Midbrain (tissue), 1 donor: ENCODE data around the gene TTL.
"Not testable (repeated sequence)": the region's sequence is repeated elsewhere in the genome, so short reads cannot be mapped to it uniquely, and the experiment has no call there.

Experiments
- DNase-seq: peaks from one replicate; lab custom pipeline; 2025; lab: John Stamatoyannopoulos, UW

TTL gene

DNA sequence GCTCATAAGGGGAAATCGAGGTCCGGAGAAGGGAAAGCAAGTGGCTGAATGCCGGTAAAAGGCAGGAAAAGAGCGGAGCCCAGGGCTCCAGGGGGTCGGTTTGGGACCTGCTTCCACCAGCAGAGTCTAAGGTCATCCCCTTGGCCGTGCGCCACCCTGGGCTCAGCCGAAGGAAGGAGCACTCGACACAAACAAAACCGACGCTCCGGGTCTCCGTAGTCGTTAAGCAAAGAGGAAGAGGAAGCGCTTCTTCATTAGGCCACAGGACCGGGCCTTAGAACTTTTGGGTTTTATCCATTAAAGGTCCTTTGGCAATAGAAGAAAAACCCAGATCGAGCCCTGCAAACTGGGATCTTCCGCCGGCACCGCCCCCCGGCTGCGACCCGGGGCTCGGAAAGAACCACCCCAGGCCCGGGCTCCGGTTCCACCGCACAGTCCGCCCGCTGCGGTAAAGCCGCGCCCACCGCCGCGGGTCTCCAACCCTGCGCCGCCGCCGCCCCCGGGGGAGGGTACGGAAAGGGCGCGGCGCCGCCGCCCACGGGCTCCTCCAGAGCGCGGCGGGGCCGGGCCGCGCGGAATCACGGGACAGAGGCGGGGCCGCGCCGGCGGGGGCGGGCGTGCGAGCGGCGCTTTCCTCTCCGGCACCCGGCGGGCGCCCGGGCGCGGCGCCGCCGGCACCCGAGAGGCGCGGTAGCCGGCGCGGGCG lies at the start of gene TTL:
TTL (plus strand) TSS at position 629 of the 706 bp plus-strand sequence. CDS start 189 bp downstream, outside the sequence.
- peak; percentile 73 for DNase-seq

DNA sequence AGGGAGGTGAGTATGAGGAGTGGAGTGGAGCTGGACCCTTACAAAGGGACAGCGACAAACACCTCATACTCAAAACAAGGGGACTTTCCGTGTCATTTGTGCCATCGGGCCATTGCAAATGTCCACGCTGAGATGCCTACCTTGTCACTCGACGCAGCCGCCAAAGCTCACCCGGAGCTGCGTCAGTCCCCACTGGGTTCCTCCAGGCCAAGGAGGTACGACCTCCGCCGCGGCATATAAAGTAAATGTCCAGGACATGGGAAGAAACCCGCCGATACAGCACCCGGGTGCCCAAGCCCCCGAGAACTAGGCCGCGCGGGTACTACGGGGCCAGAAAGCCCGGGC lies 49.6 kb upstream of the TTL start:
- DNase-seq: not testable (repeated sequence)

DNA sequence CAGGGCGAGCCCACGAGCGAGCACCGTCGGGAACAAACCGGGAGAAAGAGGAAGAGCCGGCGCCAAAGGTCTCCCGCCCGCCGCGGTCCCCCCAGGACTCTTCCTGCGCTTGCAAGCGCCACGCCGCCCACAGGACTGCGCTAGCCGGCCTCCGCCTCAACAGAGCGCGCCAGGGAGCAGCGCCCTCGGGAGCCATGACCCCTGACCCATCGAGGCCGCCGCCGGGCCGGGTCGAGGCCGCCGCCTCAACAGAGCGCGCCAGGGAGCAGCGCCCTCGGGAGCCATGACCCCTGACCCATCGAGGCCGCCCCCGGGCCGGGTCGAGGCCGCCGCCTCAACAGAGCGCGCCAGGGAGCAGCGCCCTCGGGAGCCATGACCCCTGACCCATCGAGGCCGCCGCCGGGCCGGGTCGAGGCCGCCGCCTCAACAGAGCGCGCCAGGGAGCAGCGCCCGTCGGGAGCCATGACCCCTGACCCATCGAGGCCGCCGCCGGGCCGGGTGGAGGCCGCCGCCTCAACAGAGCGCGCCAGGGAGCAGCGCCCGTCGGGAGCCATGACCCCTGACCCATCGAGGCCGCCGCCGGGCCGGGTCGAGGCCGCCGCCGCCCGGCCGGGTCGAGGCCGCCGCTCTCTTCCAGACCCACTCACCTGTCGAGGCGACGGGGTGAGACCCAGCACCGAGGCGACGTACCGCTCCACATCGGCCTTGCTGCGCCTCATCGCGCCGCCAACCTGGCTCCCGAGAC lies 49.0 kb upstream of the TTL start:
- not testable (repeated sequence) for DNase-seq

DNA sequence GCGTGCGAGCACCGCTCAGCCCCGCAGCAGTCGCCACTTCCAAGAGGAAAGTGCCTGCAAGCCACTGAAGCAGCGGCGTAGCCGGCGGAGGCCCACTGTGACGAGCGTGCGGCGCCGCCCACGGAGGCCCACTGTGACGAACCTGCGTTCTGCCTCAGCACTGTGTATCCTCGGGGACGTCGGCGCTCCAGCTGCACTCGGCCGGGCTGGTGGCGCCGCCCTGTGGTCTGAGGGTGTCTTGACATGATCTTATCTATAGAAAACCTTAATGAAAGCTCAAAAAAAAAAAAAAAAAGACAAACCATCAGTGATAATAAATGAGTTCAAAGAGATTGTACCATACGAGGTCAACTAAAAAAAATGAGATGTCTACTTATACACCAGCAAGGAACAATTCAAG lies 48.5 kb upstream of the TTL start, which contains the start of gene RGPD8:
RGPD8 (minus strand) TSS at position 166 of the 400 bp plus-strand sequence. CDS start 192 bp downstream, outside the sequence.
- not testable (repeated sequence) for DNase-seq

DNA sequence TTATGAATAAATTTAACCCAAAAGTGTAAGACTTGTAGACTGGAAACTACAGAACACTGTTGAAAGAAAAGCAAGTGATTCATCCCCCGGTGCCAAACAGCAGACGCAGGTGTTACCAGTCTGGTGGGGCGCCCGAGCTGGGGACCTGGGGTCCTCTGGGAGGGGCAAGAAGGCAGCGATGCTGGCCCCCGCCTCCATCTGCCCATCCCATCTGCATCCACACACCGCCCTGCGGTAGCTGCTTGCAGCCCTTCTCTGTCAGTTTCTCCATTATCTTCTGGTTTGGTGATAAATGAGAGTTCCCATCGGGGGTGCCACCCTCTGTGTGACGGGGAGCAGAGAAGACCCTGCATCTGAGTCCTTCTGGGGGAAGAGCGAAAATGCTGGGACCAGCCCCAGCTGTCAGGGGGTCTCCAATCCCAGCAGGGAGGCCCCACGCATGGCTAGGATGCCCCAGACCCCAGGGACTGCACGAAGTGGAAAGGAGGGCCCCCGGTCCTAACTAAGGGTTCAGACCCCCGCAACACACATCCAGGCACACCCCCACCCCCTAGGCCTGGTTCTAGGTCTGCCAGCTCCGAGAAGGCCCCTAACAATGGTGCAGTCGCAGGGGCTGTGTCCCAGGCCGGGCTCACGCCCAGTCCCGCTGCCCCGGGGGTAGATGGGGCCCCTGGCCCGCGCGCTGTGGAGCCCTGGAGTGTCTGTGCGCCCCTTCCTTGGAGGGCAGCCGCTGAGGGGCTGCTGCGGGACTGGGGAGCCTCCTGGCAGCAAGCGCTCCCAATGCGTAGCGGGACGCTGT lies 47.8 kb upstream of the TTL start:
- no peak for DNase-seq

DNA sequence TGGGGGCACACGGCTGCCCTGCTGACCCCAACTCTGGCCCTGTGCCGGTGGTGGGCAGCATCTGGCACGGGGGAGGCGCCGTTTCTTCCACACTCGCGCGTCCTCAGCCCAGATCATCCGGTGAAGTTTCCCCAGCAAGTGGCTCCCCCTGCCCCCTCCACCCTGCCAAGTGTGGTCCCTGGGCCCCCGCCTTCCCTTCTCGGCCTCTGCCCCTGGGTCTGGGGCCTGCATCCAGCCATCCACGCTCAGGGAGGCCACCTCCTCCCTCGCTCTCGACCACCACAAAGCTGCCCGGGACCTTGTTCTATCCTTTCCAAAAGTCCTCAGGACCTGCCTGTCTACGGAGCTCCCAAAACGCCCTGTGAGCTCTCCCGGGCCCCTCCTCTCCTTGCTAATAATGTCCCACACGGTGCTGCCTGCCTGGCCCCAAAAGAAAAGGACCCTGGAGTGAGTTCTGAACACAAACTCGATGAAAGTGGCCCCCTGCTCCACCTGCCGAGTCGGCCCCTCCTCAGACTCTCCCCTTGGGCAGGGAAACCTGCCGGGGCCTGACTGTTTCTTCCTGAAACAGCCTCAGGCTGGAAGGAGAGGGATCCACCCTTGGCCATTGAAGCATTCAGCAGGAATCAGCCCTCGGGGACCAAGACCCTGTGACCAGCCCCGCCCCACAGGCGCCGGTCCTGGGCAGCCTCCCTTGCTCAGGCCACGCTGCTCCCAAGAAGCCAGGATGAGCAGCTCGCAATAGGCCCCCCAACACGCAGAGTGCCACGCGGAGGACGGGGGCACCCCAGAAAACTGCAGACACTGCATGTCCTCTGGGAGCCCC lies 46.9 kb upstream of the TTL start:
- DNase-seq: not testable (repeated sequence)

DNA sequence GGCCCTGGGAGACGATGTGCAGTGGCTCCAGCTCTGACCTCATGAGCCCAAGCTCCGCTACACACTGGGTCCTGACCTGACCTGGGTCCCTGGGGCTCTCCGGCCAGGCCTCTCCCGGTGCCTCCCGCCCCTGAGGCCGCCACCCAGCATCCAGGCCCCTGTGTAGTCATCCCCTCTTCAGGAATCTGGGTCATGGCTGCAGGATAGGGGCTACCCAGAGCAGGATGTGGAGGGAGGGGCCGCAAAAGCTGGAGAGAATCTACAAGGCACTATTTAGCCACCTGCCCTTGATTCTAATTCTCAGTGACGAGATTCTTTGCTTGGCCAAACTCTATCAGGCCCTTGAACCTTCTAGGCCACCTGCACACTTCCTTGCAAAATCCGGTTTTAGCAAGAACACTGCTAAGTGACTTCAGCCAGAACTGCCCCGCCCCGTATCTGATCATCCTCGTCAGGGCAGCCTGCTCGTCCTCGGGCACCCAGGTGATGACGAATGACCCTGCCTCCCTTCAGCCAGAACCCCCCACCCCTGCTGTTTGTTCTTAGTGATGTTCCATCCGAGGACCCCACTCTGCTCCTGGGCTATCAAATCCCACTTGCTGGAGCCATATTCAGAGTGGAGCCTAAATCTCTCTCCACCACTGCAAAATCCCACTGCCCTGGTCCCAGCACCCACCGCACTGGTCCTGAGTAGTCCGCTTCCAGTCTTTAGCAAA lies 46.1 kb upstream of the TTL start:
- not testable (repeated sequence) for DNase-seq

DNA sequence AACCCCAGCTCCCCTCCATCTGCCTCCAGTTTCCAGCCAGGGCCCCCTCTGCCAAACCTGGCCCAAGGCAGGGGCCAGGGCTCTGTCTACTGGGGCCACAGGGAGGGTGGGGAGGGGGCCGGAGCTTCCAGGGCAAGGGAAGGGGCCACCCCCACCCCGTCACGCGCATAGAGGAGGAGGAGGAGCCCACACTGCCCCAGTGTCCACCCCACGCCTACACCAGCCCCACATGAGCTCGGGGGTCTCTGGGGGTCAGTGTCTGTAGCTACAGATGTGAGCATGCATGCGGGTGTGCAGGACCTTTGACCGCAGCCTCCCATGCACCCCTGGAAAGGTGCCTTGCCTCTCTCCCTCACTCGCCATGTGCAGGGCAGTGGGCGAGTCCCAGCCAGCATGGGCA lies 45.0 kb upstream of the TTL start:
- not testable (repeated sequence) for DNase-seq

DNA sequence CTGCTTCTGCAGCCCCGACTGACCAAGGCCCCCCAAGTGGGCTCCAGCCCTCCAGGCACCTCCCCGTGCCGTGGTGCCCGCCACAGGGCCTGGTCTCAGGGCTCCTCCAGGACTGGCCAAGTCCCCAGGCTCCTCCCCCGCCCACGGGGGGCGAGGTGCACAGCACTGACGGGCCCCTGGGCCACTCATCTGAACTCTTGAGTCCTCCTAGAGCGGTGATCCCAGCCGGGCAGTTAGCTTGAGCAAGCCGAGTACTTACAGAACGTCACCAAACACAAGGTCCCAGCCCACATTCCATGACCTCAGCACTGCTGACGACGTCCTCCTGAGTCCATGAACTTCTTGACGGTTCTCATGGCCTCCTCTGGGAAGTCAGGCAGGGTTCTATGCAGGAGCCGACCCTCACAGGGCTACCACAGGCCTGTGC lies 44.5 kb upstream of the TTL start:
- not testable (repeated sequence) for DNase-seq

DNA sequence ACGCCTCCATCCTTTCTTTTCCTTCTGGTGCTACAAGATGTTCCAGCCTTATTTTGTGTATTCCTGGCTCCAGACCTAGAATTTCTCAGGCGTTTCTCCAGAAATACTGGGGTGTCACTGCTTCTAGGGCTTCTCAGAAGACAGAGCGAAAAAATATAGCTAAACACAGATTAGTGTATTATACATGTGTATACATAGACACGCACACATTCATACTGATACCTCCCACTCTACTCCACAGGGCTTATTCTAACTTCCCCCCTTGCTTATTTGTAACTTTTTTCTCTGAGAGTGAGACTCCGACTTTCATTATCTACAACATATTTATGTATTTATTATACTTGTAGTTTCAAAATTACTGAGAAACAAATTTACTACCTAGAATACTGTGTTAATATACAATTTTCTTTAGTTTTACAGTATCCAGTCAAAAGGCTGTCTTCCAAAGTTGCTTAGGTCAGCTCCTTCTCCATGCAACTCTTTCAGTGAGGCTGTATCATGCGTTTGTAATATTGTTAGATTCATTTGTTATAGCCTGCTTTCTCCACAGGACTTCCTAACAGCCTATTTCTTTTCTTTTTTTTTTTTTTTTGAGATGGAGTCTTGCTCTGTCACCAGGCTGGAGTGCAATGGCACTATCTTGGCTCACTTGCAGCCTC lies 43.2 kb upstream of the TTL start:
- not testable (repeated sequence) for DNase-seq

DNA sequence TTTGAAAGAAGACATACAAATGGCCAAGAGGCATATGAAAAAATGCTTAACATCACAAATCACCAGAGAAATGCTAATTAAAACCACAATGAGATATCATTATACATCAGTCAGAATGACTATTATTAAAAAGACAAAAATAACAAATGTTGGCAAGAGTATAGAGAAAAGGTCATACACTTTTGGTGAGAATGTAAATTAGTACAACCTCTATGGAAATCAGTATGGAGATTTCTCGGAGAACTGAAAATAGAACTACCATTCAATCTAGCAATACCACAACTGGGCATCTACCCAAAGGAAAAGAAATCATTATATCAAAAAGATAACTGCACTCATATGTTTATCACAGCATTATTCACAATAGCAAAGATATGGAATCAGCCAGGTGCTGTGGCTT lies 37.7 kb upstream of the TTL start:
- DNase-seq: not testable (repeated sequence)

DNA sequence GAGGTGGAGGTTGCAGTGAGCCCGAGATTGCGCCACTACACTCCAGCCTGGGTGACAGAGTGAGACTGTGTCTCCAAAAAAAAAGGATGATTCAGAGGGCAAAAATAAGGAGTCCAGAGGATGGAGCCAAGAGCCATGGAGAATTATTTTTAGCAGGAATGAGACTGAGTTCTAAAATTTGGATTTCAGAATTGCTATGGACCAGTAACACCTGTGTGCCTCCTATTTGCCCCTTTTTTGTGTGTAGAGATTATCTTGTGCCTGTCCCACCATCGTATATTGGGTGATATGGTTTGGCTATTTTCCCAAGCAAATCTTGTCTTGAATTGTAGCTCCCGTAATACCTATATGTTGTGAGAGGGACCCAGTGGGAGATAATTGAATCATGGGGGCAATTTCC lies 32.1 kb upstream of the TTL start:
- no peak for DNase-seq

DNA sequence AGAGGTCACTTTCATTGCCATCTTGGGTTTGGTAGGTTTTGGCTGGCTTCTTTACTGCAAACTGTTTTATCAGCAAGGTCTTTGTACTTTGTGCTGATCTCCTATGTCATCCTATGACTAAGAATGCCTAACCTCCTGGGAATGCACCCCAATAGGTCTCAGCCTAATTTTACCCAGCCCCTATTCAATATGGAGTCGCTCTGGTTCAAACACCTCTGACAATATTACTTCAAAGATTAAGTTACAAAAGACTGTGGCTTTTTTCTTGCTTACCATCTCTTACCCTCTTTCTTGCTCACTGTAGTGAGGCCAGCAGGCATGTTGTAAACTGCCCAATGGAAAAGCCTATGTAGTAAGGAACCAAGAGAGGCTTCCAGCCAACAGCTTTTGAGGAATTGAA lies 30.6 kb upstream of the TTL start:
- DNase-seq: no peak

DNA sequence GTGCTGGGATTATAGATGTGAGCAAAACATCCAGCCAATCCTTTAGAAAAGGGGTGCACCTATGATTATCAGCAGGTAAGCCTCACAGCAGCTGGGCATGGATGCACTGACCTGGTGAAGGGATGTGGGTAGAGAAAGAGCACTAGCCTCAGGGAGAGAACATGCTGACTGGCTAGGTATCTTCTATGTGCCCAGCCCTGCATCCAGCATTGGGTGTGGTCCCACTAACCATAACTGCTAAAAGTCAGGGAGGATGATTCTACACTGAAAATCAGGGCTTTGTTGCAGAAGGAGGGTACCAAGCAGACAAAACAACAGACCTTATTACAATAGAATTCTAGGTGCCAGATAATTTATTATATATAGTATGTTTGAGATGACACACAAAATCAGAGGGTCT lies 27.4 kb upstream of the TTL start:
- no peak for DNase-seq

DNA sequence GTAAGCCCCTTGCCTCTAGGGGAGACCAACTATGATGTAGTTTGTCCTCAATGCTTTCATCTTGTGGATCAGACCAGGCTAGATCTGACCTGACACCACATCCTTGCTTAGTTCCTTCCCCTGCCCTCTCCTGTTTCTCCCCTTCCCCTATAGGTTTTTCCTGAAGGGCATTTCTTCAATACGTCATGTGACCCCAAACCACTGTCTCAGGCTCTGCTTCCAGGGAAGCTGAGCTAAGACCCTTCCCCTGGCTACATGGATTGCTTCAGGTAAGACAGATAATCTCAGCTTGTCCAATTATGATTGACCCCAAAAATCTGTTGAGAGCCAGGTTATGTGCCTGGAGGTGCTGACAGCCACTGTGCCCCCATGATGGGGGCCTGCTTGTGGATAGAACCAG lies 22.6 kb upstream of the TTL start:
- no peak for DNase-seq

DNA sequence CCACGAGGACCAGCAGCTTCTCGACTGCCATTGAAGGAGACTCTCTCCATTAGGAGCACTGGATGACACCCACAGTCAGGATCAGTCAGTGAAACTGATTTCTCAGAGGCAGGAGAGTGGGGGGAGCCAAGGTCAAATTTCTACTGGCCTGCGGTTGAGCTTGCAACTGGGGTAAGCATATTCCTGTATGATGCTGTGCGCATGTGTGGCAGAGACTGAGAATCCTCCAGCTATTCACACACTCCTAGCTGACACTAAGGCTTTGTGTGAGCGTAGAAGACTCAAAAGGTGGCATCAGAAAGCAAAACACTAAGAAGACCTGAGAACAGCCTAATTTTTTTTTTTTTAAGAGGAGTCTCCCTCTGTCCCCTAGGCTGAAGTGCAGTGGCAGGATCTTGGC lies 19.8 kb upstream of the TTL start:
- no peak for DNase-seq

DNA sequence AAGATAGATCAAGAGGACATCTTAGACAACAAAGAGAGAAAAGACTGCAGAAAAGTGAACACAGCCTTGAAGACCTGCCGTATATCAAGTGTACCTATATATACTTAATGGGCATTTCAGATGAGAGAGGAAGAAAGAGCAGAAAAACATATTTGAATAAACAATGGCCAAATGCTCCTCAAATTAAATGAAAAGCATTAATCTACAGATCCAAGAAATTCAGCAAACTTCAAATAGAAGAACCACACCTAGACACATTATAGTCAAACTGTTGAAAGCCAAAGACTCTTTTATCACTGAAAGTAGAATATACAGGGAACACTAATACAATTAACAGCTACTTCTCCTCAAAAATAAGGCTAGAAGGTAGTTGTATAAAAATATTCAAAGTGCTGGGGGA lies 18.7 kb upstream of the TTL start:
- DNase-seq: no peak

DNA sequence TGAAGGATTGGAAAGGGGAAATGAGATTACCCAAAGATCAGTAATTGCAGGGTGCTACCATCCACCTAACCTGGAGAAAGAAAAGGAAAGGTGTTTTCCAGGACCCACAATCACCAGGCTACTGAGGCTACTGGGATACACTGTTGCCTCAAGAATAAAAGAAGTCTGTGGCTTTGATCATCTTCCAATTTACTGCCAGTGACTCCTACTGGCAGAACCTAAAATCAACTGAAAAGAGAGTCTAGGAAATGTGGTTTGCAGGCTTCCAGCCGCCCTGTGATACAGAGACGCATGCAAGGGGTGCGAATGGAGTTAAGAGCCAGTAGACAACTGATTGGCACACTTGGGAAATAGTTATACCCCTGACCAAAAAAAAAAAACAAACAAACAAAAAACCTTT lies 16.6 kb upstream of the TTL start:
- DNase-seq: no peak

DNA sequence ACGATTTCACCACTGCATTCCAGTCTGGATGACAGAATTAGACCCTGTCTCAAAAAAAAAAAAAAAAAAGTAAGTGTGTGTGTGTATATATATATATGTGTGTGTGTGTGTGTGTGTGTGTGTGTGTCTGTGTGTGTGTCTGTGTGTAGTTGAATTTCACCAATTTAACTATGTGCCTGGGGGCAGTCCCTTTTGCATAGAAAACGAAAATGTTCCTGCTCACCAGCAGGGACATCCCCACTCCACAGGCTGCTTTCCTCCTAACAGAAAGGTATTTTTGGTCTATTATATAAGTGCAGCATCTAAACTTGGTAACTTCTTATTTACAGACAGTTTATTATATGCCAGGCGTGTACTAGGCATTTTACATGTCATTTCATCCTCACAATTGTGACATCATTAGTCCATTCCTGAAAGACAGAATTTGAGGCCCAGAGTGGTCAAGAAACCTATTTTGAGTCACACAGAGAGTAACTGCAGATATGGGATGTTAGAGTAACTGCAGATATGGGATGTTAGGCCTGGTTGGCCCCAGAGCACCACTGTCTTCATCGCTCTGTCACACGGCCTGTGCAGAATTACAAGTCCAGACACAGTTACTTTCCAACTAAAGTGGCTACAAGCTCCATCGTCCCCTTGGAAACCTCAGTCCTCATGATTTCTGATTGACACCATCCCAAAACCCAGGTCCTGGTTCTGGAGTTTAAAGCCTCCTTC lies 9.3 kb upstream of the TTL start:
- DNase-seq: no peak
